H1 (cell line): ENCODE data around the gene UMODL1. TPM values are rescaled to one million over a fixed set of nuclear protein-coding genes. Genes with fewer than 3 reads are reported as not detected.
A peak's percentile ranks its signal among the peaks of the same experiment; 100 is the strongest.

Source experiments
- CTCF ChIA-PET: fragments of 300-600 bp; sonication (Branson Sonifier 250); formaldehyde crosslinking; loops from one replicate; lab custom pipeline; 2021; ENCODE audit not compliant: partially characterized antibody; lab: Charles Lee
- POLR2A ChIA-PET: fragments of 300-600 bp; sonication (Branson Sonifier 250); formaldehyde crosslinking; loops from one replicate; lab custom pipeline; 2021; ENCODE audit warnings: inconsistent platforms; ENCODE audit not compliant: partially characterized antibody; lab: Charles Lee
- DNase-seq, 2 experiments: peaks; one replicate each; pipeline versions ENCODE4 v3.0.0 to v3.0.0-alpha.2; 2010 to 2022; ENCODE audit warnings: low spot score in 2 of 2, low read depth in 1 of 2, mixed read lengths in 1 of 2
- FAIRE-seq: peaks from 2 replicates; lab custom pipeline; 2011; peaks lifted over from hg19 to GRCh38; lab: Jason Lieb, UNC
- H2AFZ ChIP-seq: 2 replicates; pipeline ENCODE4 v1.8.1; 2012; ENCODE audit warnings: low read length, inconsistent platforms
- H2AK5ac ChIP-seq: 2 replicates; pipeline ENCODE4 v1.6.1; 2013; ENCODE audit warnings: low read depth, low read length
- H2BK120ac ChIP-seq: replicated peaks from 2 replicates; pipeline ENCODE3; 2013; ENCODE audit warnings: low read depth, low read length, inconsistent platforms
- H2BK12ac ChIP-seq: 2 replicates; pipeline ENCODE4 v1.6.1; 2013; ENCODE audit warnings: low read depth, low read length
- H2BK15ac ChIP-seq: 2 replicates; pipeline ENCODE4 v1.6.1; 2013; ENCODE audit warnings: low read length
- H2BK20ac ChIP-seq: 2 replicates; pipeline ENCODE4 v1.6.1; 2013; ENCODE audit warnings: low read length
- H2BK5ac ChIP-seq: 2 replicates; pipeline ENCODE4 v1.6.1; 2013; ENCODE audit warnings: low read depth, low read length
- H3K14ac ChIP-seq: 2 replicates; pipeline ENCODE4 v1.6.1; 2013; ENCODE audit warnings: inconsistent platforms; ENCODE audit not compliant: insufficient read length
- H3K18ac ChIP-seq: 2 replicates; pipeline ENCODE4 v1.6.1; 2013; ENCODE audit warnings: low read length; ENCODE audit errors: extremely low read depth
- H3K23ac ChIP-seq: 2 replicates; pipeline ENCODE4 v1.6.1; 2013; ENCODE audit warnings: inconsistent platforms; ENCODE audit not compliant: insufficient read length
- H3K23me2 ChIP-seq: 2 replicates; pipeline ENCODE4 v1.6.1; 2013; ENCODE audit warnings: low read depth, low read length
- H3K27ac ChIP-seq: 2 replicates; pipeline ENCODE4 v1.6.1; 2011; ENCODE audit warnings: low read depth, low read length, inconsistent platforms
- H3K27me3 ChIP-seq, 4 experiments: replicated peaks in 1 of 4; 1 replicate in 1 of 4; 2 replicates in 3 of 4; pipeline versions ENCODE4 v1.6.1 to v1.8.1; 2011 to 2013; ENCODE audit warnings: low read length in 3 of 4, mild to moderate bottlenecking in 3 of 4, inconsistent platforms in 2 of 4, mixed read lengths in 2 of 4, moderate library complexity in 1 of 4; ENCODE audit not compliant: control insufficient read depth in 3 of 4, insufficient read depth in 3 of 4; ENCODE audit errors: extremely low read depth in 1 of 4
- H3K36me3 ChIP-seq, 4 experiments: 2 replicates each; pipeline versions ENCODE4 v1.6.1 to v1.8.1; 2011 to 2013; ENCODE audit warnings: mild to moderate bottlenecking in 4 of 4, low read length in 3 of 4, moderate library complexity in 2 of 4, control low read depth in 1 of 4, inconsistent platforms in 1 of 4; ENCODE audit not compliant: insufficient read depth in 4 of 4, control insufficient read depth in 2 of 4
- H3K4ac ChIP-seq: replicated peaks from 2 replicates; pipeline ENCODE3; 2013; ENCODE audit warnings: low read length, low read depth, mixed read lengths, inconsistent platforms; ENCODE audit not compliant: insufficient read length
- H3K4me1 ChIP-seq, 4 experiments: replicated peaks in 1 of 4; 1 replicate in 1 of 4; 2 replicates in 3 of 4; pipeline versions ENCODE4 v1.6.1 to v1.8.1; 2011 to 2013; ENCODE audit warnings: low read length in 3 of 4, inconsistent platforms in 2 of 4, mixed read lengths in 1 of 4; ENCODE audit not compliant: insufficient read depth in 4 of 4, control insufficient read depth in 3 of 4
- H3K4me2 ChIP-seq, 2 experiments: 2 replicates each; pipeline versions ENCODE4 v1.6.1 to v1.8.1; 2011 to 2013; ENCODE audit warnings: low read depth in 2 of 2, low read length in 2 of 2, control low read depth in 1 of 2, inconsistent platforms in 1 of 2, mild to moderate bottlenecking in 1 of 2; ENCODE audit not compliant: insufficient read depth in 1 of 2
- H3K4me3 ChIP-seq, 4 experiments: fragments of 200-600, 300-600 bp in 1 of 4; sonication (generic), shearing (Covaris generic), sonication (Bioruptor Twin) in 1 of 4; 2 replicates each; pipeline versions ENCODE4 v1.5.1 to v1.8.1; 2011 to 2016; ENCODE audit warnings: low read length in 4 of 4, low read depth in 3 of 4, control low read depth in 2 of 4, inconsistent platforms in 2 of 4, mild to moderate bottlenecking in 2 of 4, mixed read lengths in 1 of 4, moderate library complexity in 1 of 4; ENCODE audit not compliant: insufficient read depth in 2 of 4; ENCODE audit errors: extremely low read depth in 1 of 4
- H3K56ac ChIP-seq: replicated peaks from 2 replicates; pipeline ENCODE3; 2013; ENCODE audit warnings: low read depth, mild to moderate bottlenecking, mixed read lengths, low read length, inconsistent platforms; ENCODE audit not compliant: insufficient read length
- H3K79me1 ChIP-seq: 2 replicates; pipeline ENCODE4 v1.6.1; 2013; ENCODE audit warnings: low read depth, low read length, control low read depth
- H3K79me2 ChIP-seq, 2 experiments: 2 replicates each; pipeline versions ENCODE4 v1.6.1 to v1.8.1; 2012 to 2013; ENCODE audit warnings: low read length in 2 of 2, mild to moderate bottlenecking in 2 of 2, inconsistent platforms in 1 of 2; ENCODE audit not compliant: insufficient read depth in 2 of 2, control insufficient read depth in 1 of 2
- H3K9ac ChIP-seq, 4 experiments: replicated peaks in 1 of 4; 1 replicate in 1 of 4; 2 replicates in 3 of 4; pipeline versions ENCODE4 v1.6.1 to v1.8.1; 2011 to 2013; ENCODE audit warnings: low read depth in 3 of 4, low read length in 3 of 4, control low read depth in 2 of 4, mild to moderate bottlenecking in 2 of 4, moderate library complexity in 2 of 4, inconsistent platforms in 1 of 4; ENCODE audit errors: extremely low read depth in 1 of 4
- H3K9me3 ChIP-seq, 2 experiments: 2 replicates each; pipeline versions ENCODE4 v1.6.1 to v1.8.1; 2012 to 2013; ENCODE audit warnings: mild to moderate bottlenecking in 2 of 2, moderate library complexity in 2 of 2, control low read depth in 1 of 2, inconsistent platforms in 1 of 2, low read depth in 1 of 2, low read length in 1 of 2, mixed read lengths in 1 of 2; ENCODE audit not compliant: insufficient read depth in 2 of 2
- H4K20me1 ChIP-seq, 2 experiments: replicated peaks in 1 of 2; 2 replicates each; pipeline versions ENCODE3 to v1.8.1; 2011 to 2013; ENCODE audit warnings: inconsistent platforms in 2 of 2, low read length in 2 of 2, mild to moderate bottlenecking in 1 of 2; ENCODE audit not compliant: insufficient read depth in 2 of 2, control insufficient read depth in 1 of 2
- H4K5ac ChIP-seq: 2 replicates; pipeline ENCODE4 v1.6.1; 2013; ENCODE audit warnings: low read length, low read depth, mixed read lengths, inconsistent platforms; ENCODE audit not compliant: insufficient read length
- H4K8ac ChIP-seq: 2 replicates; pipeline ENCODE4 v1.8.0; 2013; ENCODE audit warnings: mild to moderate bottlenecking, moderate library complexity, low read length, inconsistent platforms; ENCODE audit not compliant: insufficient read depth; ENCODE audit errors: extremely low read depth
- H4K91ac ChIP-seq: replicated peaks from 2 replicates; pipeline ENCODE3; 2013; ENCODE audit warnings: low read length, mixed read lengths, inconsistent platforms; ENCODE audit not compliant: insufficient read length
- SIRT6 ChIP-seq: IDR thresholded peaks from one replicate; pipeline ENCODE4 v1.7.1; 2012; ENCODE audit warnings: low read length, inconsistent platforms
- TBP ChIP-seq: IDR thresholded peaks from 2 replicates; pipeline ENCODE4 v1.6.1; 2011; ENCODE audit warnings: low read depth, low read length, improper control_type of control experiment
- WGBS, 2 experiments: shearing (Covaris generic) in 1 of 2; methylation state at CpG; one replicate each; pipeline versions ENCODE4 v1.1.6 to v1.1.7; 2013 to 2015; ENCODE audit warnings: low lambda C conversion rate in 2 of 2, mixed read lengths in 2 of 2, inconsistent platforms in 1 of 2, low coverage in 1 of 2, missing lambda C conversion rate in 1 of 2; ENCODE audit not compliant: insufficient replicate concordance in 2 of 2, insufficient coverage in 1 of 2, insufficient read length in 1 of 2; ENCODE audit errors: extremely low coverage in 1 of 2, missing lambda C conversion rate in 1 of 2; 5-methylcytosine and 5-hydroxymethylcytosine counted together
- polyA plus RNA-seq, 7 experiments: library from polyadenylated mRNA; depleted of rRNA in 3 of 7; stranded (reverse) in 5 of 7; unstranded in 2 of 7; fragments of >200 nt in 5 of 7; fragments of 200-250 nt in 2 of 7; gene quantifications; 1 replicate in 5 of 7; 2 replicates in 1 of 7; 4 replicates in 1 of 7; pipeline versions ENCODE4 v1.2.1 to v1.2.3, GENCODE V29; 2011 to 2013; ENCODE audit warnings: missing spikeins in 2 of 7, mixed read lengths in 2 of 7
- total RNA-seq: library from RNA; stranded (reverse); fragmentation: NEBNext Ultra II Directional; extraction: Animal tissue kit (Norgen Biotek cat#: 25700); gene quantifications from 2 replicates; pipeline ENCODE4 v1.2.1, GENCODE V29; 2021

The UMODL1 gene
- total and polyA plus RNA-seq, 2 of the 8 experiments (the other 6 are each of a cell fraction or from before 2014, with no cell fraction given): not detected

DNA sequence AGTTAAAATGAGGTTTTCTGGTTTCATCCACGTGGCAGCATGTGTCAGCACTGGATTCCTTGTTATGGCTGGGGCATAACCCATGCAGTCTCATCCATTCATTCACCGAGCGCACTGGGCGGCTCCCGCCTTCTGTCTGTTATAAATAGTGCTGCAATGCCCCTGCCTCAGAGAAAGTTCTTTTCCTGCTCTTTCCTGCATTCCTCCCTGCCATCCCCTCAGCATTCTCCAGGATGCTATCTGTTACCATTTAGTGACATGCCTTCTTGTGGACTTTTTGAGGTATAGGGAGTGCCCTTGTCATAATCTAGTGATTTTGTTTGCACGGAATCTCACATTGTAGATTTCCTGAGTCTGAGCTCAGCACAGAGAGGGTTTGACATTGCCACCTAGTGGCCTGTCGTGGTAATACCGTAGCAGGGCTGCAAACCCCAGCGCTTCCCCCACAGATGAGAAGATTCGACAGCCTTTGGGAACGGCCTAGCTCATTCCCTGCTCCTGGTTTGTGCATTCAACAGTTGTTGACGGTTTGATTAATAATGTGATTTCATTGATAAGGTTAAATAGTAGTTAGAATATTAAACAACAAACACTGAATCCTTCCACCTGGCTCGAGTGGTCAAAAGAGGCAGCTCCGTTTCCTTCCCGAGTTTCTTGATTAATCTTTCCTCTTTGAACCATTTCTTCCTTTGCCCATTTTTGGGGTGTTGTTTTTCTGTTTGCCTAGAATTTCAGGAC is 46.3 kb downstream of the UMODL1 start:
- H3K56ac ChIP-seq: no peak overlapping the region
- H2BK5ac ChIP-seq: no peak overlapping the region
- H3K27me3 ChIP-seq: no peaks in the 10 kb centered on the region; a peak in 2 of 7 replicates
- no peak overlapping the region for H2AK5ac ChIP-seq
- peak; percentile 88 for FAIRE-seq
- H4K91ac ChIP-seq: no peak overlapping the region
- CTCF ChIA-PET: interaction anchor here (0.6 to 4.0 kb wide), 65 partner anchors 8 to 625 kb away, joined by 3 to 40 read pairs (median 4); partner anchors contain the start of gene PRDM15
- WGBS, 2 experiments: 53% methylated on average over 15 of the region's 15 CpGs; no CpG with 5 or more reads in 1 of the 2 experiments
- H3K79me1 ChIP-seq: no peaks in the 10 kb centered on the region
- no peak overlapping the region for H3K18ac ChIP-seq
- no peaks in the 10 kb centered on the region; the same call in 1 of the 2 replicates for H3K23me2 ChIP-seq
- H2BK12ac ChIP-seq: no peak overlapping the region
- H3K4me3 ChIP-seq: no peak overlapping the region
- no peak overlapping the region for H4K5ac ChIP-seq
- H3K23ac ChIP-seq: no peak overlapping the region
- H3K36me3 ChIP-seq: no peaks in the 10 kb centered on the region
- H4K20me1 ChIP-seq: peaks cover 0 to 1% of the 10 kb centered on the region in 2 experiments
- peak in 1 of 2 experiments; percentile 93 for DNase-seq
- H2AFZ ChIP-seq: no peak overlapping the region; the same call in 1 of the 2 replicates
- H4K8ac ChIP-seq: no peak overlapping the region
- no peak overlapping the region for H2BK15ac ChIP-seq
- no peaks in the 10 kb centered on the region for H3K9me3 ChIP-seq
- H3K4me1 ChIP-seq: peaks cover 0 to under 1% (median under 1%) of the 10 kb centered on the region in 4 experiments; a peak in 1 of 7 replicates
- no peak overlapping the region for H3K9ac ChIP-seq
- no peak overlapping the region for H3K27ac ChIP-seq
- H3K4me2 ChIP-seq: no peak overlapping the region
- no peak overlapping the region for H3K4ac ChIP-seq
- no peaks in the 10 kb centered on the region for H3K79me2 ChIP-seq
- POLR2A ChIA-PET: interaction anchor here (0.6 to 1.0 kb wide), 2 partner anchors 8 to 1546 kb away, joined by 3 read pairs; no protein-coding TSS in a partner anchor
- no peak overlapping the region for H2BK120ac ChIP-seq
- H3K14ac ChIP-seq: no peak overlapping the region
- H2BK20ac ChIP-seq: no peak overlapping the region
- TF ChIP-seq TBP (no peak), SIRT6 (no peak)
